Prostate gland (tissue), 2 donors: ENCODE results near the gene PRMT7. TPM values are rescaled to one million over a fixed set of nuclear protein-coding genes. Genes with fewer than 3 reads are reported as not detected.

Source experiments
- DNase-seq: peaks from one replicate; pipeline ENCODE4 v3.0.0-alpha.2; 2019; ENCODE audit warnings: low spot score
- H3K27ac ChIP-seq, 2 donors: fragments of 200-600 bp; sonication (generic); 2 replicates each; pipeline ENCODE4 v1.5.1; 2017 to 2019
- H3K27me3 ChIP-seq: fragments of 200-600 bp; sonication (generic); replicated peaks from 2 replicates; pipeline ENCODE4 v1.5.1; 2019; ENCODE audit not compliant: insufficient read depth
- H3K36me3 ChIP-seq, 2 donors: fragments of 200-600 bp; sonication (generic); 1 replicate in 1 of 2; 2 replicates in 1 of 2; pipeline versions ENCODE4 v1.5.1 to v1.8.1; 2017 to 2019
- H3K4me1 ChIP-seq: fragments of 200-600 bp; sonication (generic); replicated peaks from 2 replicates; pipeline ENCODE4 v1.5.1; 2019
- H3K4me3 ChIP-seq, 2 donors: fragments of 200-600 bp; sonication (generic); 2 replicates each; pipeline ENCODE4 v1.5.1; 2017 to 2019
- H3K9me3 ChIP-seq: fragments of 200-600 bp; sonication (generic); 2 replicates; pipeline ENCODE4 v1.5.1; 2017
- POLR2A ChIP-seq: fragments of 450-650 bp; IDR thresholded peaks from one replicate; pipeline ENCODE4 v1.6.1; 2016; ENCODE audit warnings: antibody characterized with exemption, mild to moderate bottlenecking
- POLR2AphosphoS5 ChIP-seq: sonication (generic); formaldehyde crosslinking; IDR thresholded peaks from one replicate; pipeline ENCODE4 v1.6.1; 2017; ENCODE audit warnings: antibody characterized with exemption
- WGBS: methylation state at CpG from one replicate; pipeline ENCODE4 v1.1.5; 2018; 5-methylcytosine and 5-hydroxymethylcytosine counted together
- intact Hi-C: fragments of 100-400 bp; cut with DNase I; formaldehyde crosslinking; loops from one replicate; pipeline ENCODE4 v1.14.2; 2022
- total RNA-seq, 2 donors: library from RNA; depleted of rRNA; stranded (reverse); fragments of >200 nt; gene quantifications; one replicate each; pipeline ENCODE4 v1.1.0, GENCODE V29; 2016
- TF ChIP-seq, protein P1 (sequence below), 4 experiments: fragments of 200-600 bp in 2 of 4; fragments of 450-650 bp in 2 of 4; sonication (generic) in 2 of 4; IDR thresholded peaks; 1 replicate in 3 of 4; 2 replicates in 1 of 4; pipeline ENCODE4 v1.5.1; 2016 to 2019; ENCODE audit warnings: antibody characterized with exemption in 4 of 4, mild to moderate bottlenecking in 2 of 4, moderate library complexity in 2 of 4

PRMT7 gene
- total RNA-seq, 2 donors from 2014 or later: 45.2 to 77.9 TPM

DNA sequence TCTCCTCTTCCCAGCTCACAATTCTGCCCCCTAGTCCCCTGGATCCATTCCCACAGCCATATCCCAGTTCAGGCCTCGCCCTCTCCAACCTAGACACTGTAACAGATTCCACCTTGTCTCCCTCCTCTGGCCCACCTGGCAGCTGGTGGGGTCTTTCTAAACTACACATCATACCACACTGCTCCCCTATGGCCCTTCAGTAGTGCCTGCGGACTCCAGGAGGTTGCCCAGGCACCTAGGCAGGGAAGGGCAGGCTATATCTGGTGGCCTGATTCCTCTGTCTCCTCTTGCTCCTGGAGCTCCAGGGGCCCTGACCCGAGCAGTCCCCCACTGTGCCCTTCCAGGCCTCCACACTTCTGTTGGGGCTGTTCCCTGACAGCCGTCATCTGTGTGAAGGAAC, 73.0 kb downstream of the PRMT7 start:
- no peak overlapping the region for H3K27ac ChIP-seq

DNA sequence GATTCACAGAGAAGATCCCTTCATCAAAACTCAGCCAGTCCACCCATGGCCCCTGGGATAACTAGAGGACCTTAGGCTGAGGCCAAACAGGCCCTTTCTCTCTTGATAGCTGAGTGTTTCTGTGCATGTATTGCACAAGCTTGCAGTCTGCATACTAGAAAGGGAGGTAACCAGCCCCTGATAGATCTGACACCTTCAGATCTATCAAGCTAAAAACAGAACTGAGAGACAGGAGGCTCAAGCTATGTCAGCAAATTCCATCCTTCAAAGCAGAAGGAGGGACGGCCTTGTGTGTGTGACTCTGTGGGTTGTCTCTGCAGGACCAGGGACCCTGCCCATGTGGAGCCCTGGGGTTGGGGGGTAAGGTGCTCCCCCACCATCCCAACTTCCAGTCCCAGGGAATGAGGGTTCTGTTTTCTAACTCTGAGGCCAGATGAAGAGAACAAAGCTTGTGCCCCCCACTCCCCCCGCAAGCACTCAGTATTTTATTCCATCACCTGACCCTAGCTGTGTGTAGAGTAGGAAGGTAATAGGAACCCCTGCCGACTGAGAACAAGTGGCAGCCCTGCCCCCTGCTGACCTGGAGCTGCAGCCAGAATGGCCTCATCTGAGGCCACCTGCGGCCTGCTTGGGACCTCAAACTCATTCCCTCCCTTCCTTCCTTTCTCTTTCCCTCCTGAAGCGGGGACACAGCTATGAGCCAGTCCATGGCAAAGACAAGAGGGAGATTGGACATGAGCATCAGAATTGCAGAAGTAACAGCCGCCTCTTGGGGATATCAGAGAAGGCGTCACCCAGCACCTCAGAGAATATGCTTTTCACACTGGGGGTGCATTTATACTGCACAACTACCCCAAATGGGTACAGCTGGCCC, 73.7 kb downstream of the PRMT7 start:
- Histone ChIP-seq H3K27me3 (no peaks in the 10 kb centered on the region), H3K9me3 (no peaks in the 10 kb centered on the region), H3K4me3 (no peak overlapping the region), H3K4me1 (no peaks in the 10 kb centered on the region), H3K36me3 (no peaks in the 10 kb centered on the region), H3K27ac (no peak overlapping the region)
- WGBS: 81% methylated on average over 7 of the region's 7 CpGs
- no peak for DNase-seq
- TF ChIP-seq, protein P1, sequence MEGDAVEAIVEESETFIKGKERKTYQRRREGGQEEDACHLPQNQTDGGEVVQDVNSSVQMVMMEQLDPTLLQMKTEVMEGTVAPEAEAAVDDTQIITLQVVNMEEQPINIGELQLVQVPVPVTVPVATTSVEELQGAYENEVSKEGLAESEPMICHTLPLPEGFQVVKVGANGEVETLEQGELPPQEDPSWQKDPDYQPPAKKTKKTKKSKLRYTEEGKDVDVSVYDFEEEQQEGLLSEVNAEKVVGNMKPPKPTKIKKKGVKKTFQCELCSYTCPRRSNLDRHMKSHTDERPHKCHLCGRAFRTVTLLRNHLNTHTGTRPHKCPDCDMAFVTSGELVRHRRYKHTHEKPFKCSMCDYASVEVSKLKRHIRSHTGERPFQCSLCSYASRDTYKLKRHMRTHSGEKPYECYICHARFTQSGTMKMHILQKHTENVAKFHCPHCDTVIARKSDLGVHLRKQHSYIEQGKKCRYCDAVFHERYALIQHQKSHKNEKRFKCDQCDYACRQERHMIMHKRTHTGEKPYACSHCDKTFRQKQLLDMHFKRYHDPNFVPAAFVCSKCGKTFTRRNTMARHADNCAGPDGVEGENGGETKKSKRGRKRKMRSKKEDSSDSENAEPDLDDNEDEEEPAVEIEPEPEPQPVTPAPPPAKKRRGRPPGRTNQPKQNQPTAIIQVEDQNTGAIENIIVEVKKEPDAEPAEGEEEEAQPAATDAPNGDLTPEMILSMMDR (IDR thresholded peaks at IDR 0.05): no peak
- TF ChIP-seq POLR2A: no peak
- no peak for TF ChIP-seq POLR2AphosphoS5
- intact Hi-C loops: no loop called here

More for the DNA sequence above, 73.0 kb downstream of the PRMT7 start:
- no peak for DNase-seq
- intact Hi-C loops: no loop called here
- Histone ChIP-seq H3K4me3 (no peak overlapping the region), H3K36me3 (no peaks in the 10 kb centered on the region), H3K9me3 (no peaks in the 10 kb centered on the region), H3K4me1 (no peaks in the 10 kb centered on the region), H3K27me3 (no peaks in the 10 kb centered on the region)
- TF ChIP-seq POLR2AphosphoS5 (no peak), POLR2A (no peak)
- TF ChIP-seq, protein P1 (IDR thresholded peaks at IDR 0.05): no peak
- WGBS: 95% methylated on average over 4 of the region's 4 CpGs

DNA sequence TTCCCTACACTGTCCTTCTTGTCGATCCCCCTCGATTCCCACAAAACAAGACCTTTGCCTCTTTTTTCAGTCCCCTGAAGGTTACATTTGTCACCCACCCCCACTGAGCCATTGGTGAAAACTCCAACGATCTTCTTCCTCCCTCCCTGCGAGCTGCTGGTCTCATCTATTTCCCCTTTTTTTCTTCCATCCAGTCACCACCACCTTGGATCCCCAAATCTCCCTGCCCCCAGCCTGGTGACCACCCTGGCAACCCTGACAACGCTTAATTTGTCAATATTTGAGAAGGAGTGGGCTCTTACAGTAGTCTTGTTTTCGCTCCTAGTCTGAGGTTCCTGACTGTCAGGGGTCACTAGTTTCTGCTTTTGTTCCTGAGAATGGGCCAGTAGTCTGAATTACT, 74.6 kb downstream of the PRMT7 start:
- intact Hi-C loops: no loop called here
- Histone ChIP-seq H3K27ac (no peak overlapping the region), H3K9me3 (no peaks in the 10 kb centered on the region), H3K4me3 (no peak overlapping the region), H3K36me3 (no peaks in the 10 kb centered on the region), H3K4me1 (no peaks in the 10 kb centered on the region), H3K27me3 (no peaks in the 10 kb centered on the region)
- WGBS: 75% methylated on average over 6 of the region's 6 CpGs
- TF ChIP-seq, protein P1 (IDR thresholded peaks at IDR 0.05): no peak
- TF ChIP-seq POLR2A: no peak
- no peak for TF ChIP-seq POLR2AphosphoS5
- no peak for DNase-seq

DNA sequence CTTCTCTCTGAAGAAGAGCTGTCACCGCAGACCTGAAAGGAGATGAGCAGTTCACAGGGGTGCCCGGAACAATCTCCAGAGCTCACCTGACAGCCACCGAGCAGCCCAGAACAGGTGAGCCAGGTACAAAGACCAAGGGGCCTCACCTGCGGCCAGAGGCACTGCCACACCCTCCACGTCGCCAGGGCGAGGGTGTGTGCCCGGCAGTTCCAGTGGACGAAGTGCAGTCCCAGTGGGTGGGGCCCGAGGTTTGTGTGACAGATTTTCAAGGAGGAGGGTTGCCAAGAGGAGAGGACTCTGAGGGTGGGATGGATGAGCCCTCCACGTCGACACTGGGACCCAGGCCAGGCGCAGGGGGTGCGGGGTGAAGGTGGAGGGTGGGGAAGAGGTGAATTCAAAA, 75.8 kb downstream of the PRMT7 start:
- H3K27me3 ChIP-seq: no peaks in the 10 kb centered on the region
- H3K27ac ChIP-seq: no peak overlapping the region
- TF ChIP-seq POLR2AphosphoS5: no peak
- TF ChIP-seq, protein P1 (IDR thresholded peaks at IDR 0.05): no peak
- no peak for TF ChIP-seq POLR2A
- no peak overlapping the region for H3K4me3 ChIP-seq
- no peak for DNase-seq
- H3K36me3 ChIP-seq: no peaks in the 10 kb centered on the region
- intact Hi-C loops: no loop called here
- no peaks in the 10 kb centered on the region for H3K9me3 ChIP-seq
- H3K4me1 ChIP-seq: no peaks in the 10 kb centered on the region
- WGBS: 47% methylated on average over 13 of the region's 14 CpGs

DNA sequence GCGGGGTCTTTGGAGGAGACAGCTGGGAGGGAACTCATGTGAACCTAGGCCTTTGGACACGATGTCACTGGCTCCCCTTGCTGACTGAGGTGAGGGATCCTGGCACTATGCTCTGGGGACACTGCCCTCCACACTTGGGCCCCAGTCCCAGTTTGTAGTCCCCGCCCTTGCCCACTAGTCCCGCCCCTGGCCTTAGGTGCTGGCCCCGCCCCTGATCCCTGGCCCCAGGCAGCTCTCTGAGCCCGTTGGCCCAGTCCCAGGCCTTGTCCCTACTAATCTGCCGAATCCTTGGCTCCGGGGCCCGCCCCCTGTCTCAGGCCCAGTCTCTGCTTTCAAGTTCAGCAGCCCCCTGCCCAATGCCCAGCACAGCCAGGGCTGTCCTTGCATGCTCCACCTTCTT, 76.5 kb downstream of the PRMT7 start:
- H3K36me3 ChIP-seq: no peaks in the 10 kb centered on the region
- WGBS: 87% methylated on average over 9 of the region's 9 CpGs
- DNase-seq: no peak
- H3K9me3 ChIP-seq: no peaks in the 10 kb centered on the region
- H3K4me1 ChIP-seq: no peaks in the 10 kb centered on the region
- H3K27ac ChIP-seq: no peak overlapping the region
- intact Hi-C loops: no loop called here
- TF ChIP-seq POLR2AphosphoS5 (no peak), POLR2A (no peak)
- TF ChIP-seq, protein P1 (IDR thresholded peaks at IDR 0.05): no peak
- H3K27me3 ChIP-seq: no peaks in the 10 kb centered on the region
- H3K4me3 ChIP-seq: no peak overlapping the region
